H1 (cell line): ENCODE data around the gene C4orf46. TPM values are rescaled to one million over a fixed set of nuclear protein-coding genes. Genes with fewer than 3 reads are reported as not detected.

Source experiments
- CTCF ChIA-PET: fragments of 300-600 bp; sonication (Branson Sonifier 250); formaldehyde crosslinking; loops from one replicate; lab custom pipeline; 2021; ENCODE audit not compliant: partially characterized antibody; lab: Charles Lee
- POLR2A ChIA-PET: fragments of 300-600 bp; sonication (Branson Sonifier 250); formaldehyde crosslinking; loops from one replicate; lab custom pipeline; 2021; ENCODE audit warnings: inconsistent platforms; ENCODE audit not compliant: partially characterized antibody; lab: Charles Lee
- DNase-seq, 2 experiments: peaks; one replicate each; pipeline versions ENCODE4 v3.0.0 to v3.0.0-alpha.2; 2010 to 2022; ENCODE audit warnings: low spot score in 2 of 2, low read depth in 1 of 2, mixed read lengths in 1 of 2
- FAIRE-seq: peaks from 2 replicates; lab custom pipeline; 2011; peaks lifted over from hg19 to GRCh38; lab: Jason Lieb, UNC
- H2AFZ ChIP-seq: 2 replicates; pipeline ENCODE4 v1.8.1; 2012; ENCODE audit warnings: low read length, inconsistent platforms
- H2AK5ac ChIP-seq: 2 replicates; pipeline ENCODE4 v1.6.1; 2013; ENCODE audit warnings: low read depth, low read length
- H2BK120ac ChIP-seq: replicated peaks from 2 replicates; pipeline ENCODE3; 2013; ENCODE audit warnings: low read depth, low read length, inconsistent platforms
- H2BK12ac ChIP-seq: 2 replicates; pipeline ENCODE4 v1.6.1; 2013; ENCODE audit warnings: low read depth, low read length
- H2BK15ac ChIP-seq: 2 replicates; pipeline ENCODE4 v1.6.1; 2013; ENCODE audit warnings: low read length
- H2BK20ac ChIP-seq: 2 replicates; pipeline ENCODE4 v1.6.1; 2013; ENCODE audit warnings: low read length
- H2BK5ac ChIP-seq: 2 replicates; pipeline ENCODE4 v1.6.1; 2013; ENCODE audit warnings: low read depth, low read length
- H3K14ac ChIP-seq: 2 replicates; pipeline ENCODE4 v1.6.1; 2013; ENCODE audit warnings: inconsistent platforms; ENCODE audit not compliant: insufficient read length
- H3K18ac ChIP-seq: 2 replicates; pipeline ENCODE4 v1.6.1; 2013; ENCODE audit warnings: low read length; ENCODE audit errors: extremely low read depth
- H3K23ac ChIP-seq: 2 replicates; pipeline ENCODE4 v1.6.1; 2013; ENCODE audit warnings: inconsistent platforms; ENCODE audit not compliant: insufficient read length
- H3K23me2 ChIP-seq: 2 replicates; pipeline ENCODE4 v1.6.1; 2013; ENCODE audit warnings: low read depth, low read length
- H3K27ac ChIP-seq: 2 replicates; pipeline ENCODE4 v1.6.1; 2011; ENCODE audit warnings: low read depth, low read length, inconsistent platforms
- H3K27me3 ChIP-seq, 4 experiments: replicated peaks in 1 of 4; 1 replicate in 1 of 4; 2 replicates in 3 of 4; pipeline versions ENCODE4 v1.6.1 to v1.8.1; 2011 to 2013; ENCODE audit warnings: low read length in 3 of 4, mild to moderate bottlenecking in 3 of 4, inconsistent platforms in 2 of 4, mixed read lengths in 2 of 4, moderate library complexity in 1 of 4; ENCODE audit not compliant: control insufficient read depth in 3 of 4, insufficient read depth in 3 of 4; ENCODE audit errors: extremely low read depth in 1 of 4
- H3K36me3 ChIP-seq, 4 experiments: 2 replicates each; pipeline versions ENCODE4 v1.6.1 to v1.8.1; 2011 to 2013; ENCODE audit warnings: mild to moderate bottlenecking in 4 of 4, low read length in 3 of 4, moderate library complexity in 2 of 4, control low read depth in 1 of 4, inconsistent platforms in 1 of 4; ENCODE audit not compliant: insufficient read depth in 4 of 4, control insufficient read depth in 2 of 4
- H3K4ac ChIP-seq: replicated peaks from 2 replicates; pipeline ENCODE3; 2013; ENCODE audit warnings: low read length, low read depth, mixed read lengths, inconsistent platforms; ENCODE audit not compliant: insufficient read length
- H3K4me1 ChIP-seq, 4 experiments: replicated peaks in 1 of 4; 1 replicate in 1 of 4; 2 replicates in 3 of 4; pipeline versions ENCODE4 v1.6.1 to v1.8.1; 2011 to 2013; ENCODE audit warnings: low read length in 3 of 4, inconsistent platforms in 2 of 4, mixed read lengths in 1 of 4; ENCODE audit not compliant: insufficient read depth in 4 of 4, control insufficient read depth in 3 of 4
- H3K4me2 ChIP-seq, 2 experiments: 2 replicates each; pipeline versions ENCODE4 v1.6.1 to v1.8.1; 2011 to 2013; ENCODE audit warnings: low read depth in 2 of 2, low read length in 2 of 2, control low read depth in 1 of 2, inconsistent platforms in 1 of 2, mild to moderate bottlenecking in 1 of 2; ENCODE audit not compliant: insufficient read depth in 1 of 2
- H3K4me3 ChIP-seq, 4 experiments: fragments of 200-600, 300-600 bp in 1 of 4; sonication (generic), shearing (Covaris generic), sonication (Bioruptor Twin) in 1 of 4; 2 replicates each; pipeline versions ENCODE4 v1.5.1 to v1.8.1; 2011 to 2016; ENCODE audit warnings: low read length in 4 of 4, low read depth in 3 of 4, control low read depth in 2 of 4, inconsistent platforms in 2 of 4, mild to moderate bottlenecking in 2 of 4, mixed read lengths in 1 of 4, moderate library complexity in 1 of 4; ENCODE audit not compliant: insufficient read depth in 2 of 4; ENCODE audit errors: extremely low read depth in 1 of 4
- H3K56ac ChIP-seq: replicated peaks from 2 replicates; pipeline ENCODE3; 2013; ENCODE audit warnings: low read depth, mild to moderate bottlenecking, mixed read lengths, low read length, inconsistent platforms; ENCODE audit not compliant: insufficient read length
- H3K79me1 ChIP-seq: 2 replicates; pipeline ENCODE4 v1.6.1; 2013; ENCODE audit warnings: low read depth, low read length, control low read depth
- H3K79me2 ChIP-seq, 2 experiments: 2 replicates each; pipeline versions ENCODE4 v1.6.1 to v1.8.1; 2012 to 2013; ENCODE audit warnings: low read length in 2 of 2, mild to moderate bottlenecking in 2 of 2, inconsistent platforms in 1 of 2; ENCODE audit not compliant: insufficient read depth in 2 of 2, control insufficient read depth in 1 of 2
- H3K9ac ChIP-seq, 4 experiments: replicated peaks in 1 of 4; 1 replicate in 1 of 4; 2 replicates in 3 of 4; pipeline versions ENCODE4 v1.6.1 to v1.8.1; 2011 to 2013; ENCODE audit warnings: low read depth in 3 of 4, low read length in 3 of 4, control low read depth in 2 of 4, mild to moderate bottlenecking in 2 of 4, moderate library complexity in 2 of 4, inconsistent platforms in 1 of 4; ENCODE audit errors: extremely low read depth in 1 of 4
- H3K9me3 ChIP-seq, 2 experiments: 2 replicates each; pipeline versions ENCODE4 v1.6.1 to v1.8.1; 2012 to 2013; ENCODE audit warnings: mild to moderate bottlenecking in 2 of 2, moderate library complexity in 2 of 2, control low read depth in 1 of 2, inconsistent platforms in 1 of 2, low read depth in 1 of 2, low read length in 1 of 2, mixed read lengths in 1 of 2; ENCODE audit not compliant: insufficient read depth in 2 of 2
- H4K20me1 ChIP-seq, 2 experiments: replicated peaks in 1 of 2; 2 replicates each; pipeline versions ENCODE3 to v1.8.1; 2011 to 2013; ENCODE audit warnings: inconsistent platforms in 2 of 2, low read length in 2 of 2, mild to moderate bottlenecking in 1 of 2; ENCODE audit not compliant: insufficient read depth in 2 of 2, control insufficient read depth in 1 of 2
- H4K5ac ChIP-seq: 2 replicates; pipeline ENCODE4 v1.6.1; 2013; ENCODE audit warnings: low read length, low read depth, mixed read lengths, inconsistent platforms; ENCODE audit not compliant: insufficient read length
- H4K8ac ChIP-seq: 2 replicates; pipeline ENCODE4 v1.8.0; 2013; ENCODE audit warnings: mild to moderate bottlenecking, moderate library complexity, low read length, inconsistent platforms; ENCODE audit not compliant: insufficient read depth; ENCODE audit errors: extremely low read depth
- H4K91ac ChIP-seq: replicated peaks from 2 replicates; pipeline ENCODE3; 2013; ENCODE audit warnings: low read length, mixed read lengths, inconsistent platforms; ENCODE audit not compliant: insufficient read length
- WGBS, 2 experiments: shearing (Covaris generic) in 1 of 2; methylation state at CpG; one replicate each; pipeline versions ENCODE4 v1.1.6 to v1.1.7; 2013 to 2015; ENCODE audit warnings: low lambda C conversion rate in 2 of 2, mixed read lengths in 2 of 2, inconsistent platforms in 1 of 2, low coverage in 1 of 2, missing lambda C conversion rate in 1 of 2; ENCODE audit not compliant: insufficient replicate concordance in 2 of 2, insufficient coverage in 1 of 2, insufficient read length in 1 of 2; ENCODE audit errors: extremely low coverage in 1 of 2, missing lambda C conversion rate in 1 of 2; 5-methylcytosine and 5-hydroxymethylcytosine counted together
- polyA plus RNA-seq, 7 experiments: library from polyadenylated mRNA; depleted of rRNA in 3 of 7; stranded (reverse) in 5 of 7; unstranded in 2 of 7; fragments of >200 nt in 5 of 7; fragments of 200-250 nt in 2 of 7; gene quantifications; 1 replicate in 5 of 7; 2 replicates in 1 of 7; 4 replicates in 1 of 7; pipeline versions ENCODE4 v1.2.1 to v1.2.3, GENCODE V29; 2011 to 2013; ENCODE audit warnings: missing spikeins in 2 of 7, mixed read lengths in 2 of 7
- total RNA-seq: library from RNA; stranded (reverse); fragmentation: NEBNext Ultra II Directional; extraction: Animal tissue kit (Norgen Biotek cat#: 25700); gene quantifications from 2 replicates; pipeline ENCODE4 v1.2.1, GENCODE V29; 2021

The C4orf46 gene
- total and polyA plus RNA-seq, 2 of the 8 experiments (the other 6 are each of a cell fraction or from before 2014, with no cell fraction given) = 19.8 to 28.6 TPM

DNA sequence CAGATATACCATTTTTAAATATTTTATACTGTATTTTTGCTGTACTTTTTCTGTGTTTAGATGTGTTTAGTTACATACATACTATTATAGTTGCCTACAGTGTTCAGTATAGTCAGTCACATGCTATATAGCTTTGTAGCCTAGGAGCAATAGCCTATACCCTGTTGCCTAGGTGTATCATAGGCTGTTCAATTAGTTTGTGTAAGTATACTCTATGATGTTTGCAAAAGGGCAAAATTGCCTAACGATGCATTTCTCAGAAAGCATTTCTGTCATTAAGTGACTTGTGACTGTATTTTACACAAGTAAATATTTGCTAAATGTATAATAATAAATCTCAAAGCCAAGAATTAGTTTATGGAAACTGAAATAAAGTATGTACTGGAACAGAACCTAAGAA is 9.9 kb upstream of the C4orf46 start:
- H3K36me3 ChIP-seq = no peaks in the 10 kb centered on the region
- H4K91ac ChIP-seq = no peak overlapping the region
- no peak overlapping the region for H3K23ac ChIP-seq
- no peaks in the 10 kb centered on the region for H3K23me2 ChIP-seq
- no peak overlapping the region for H2BK20ac ChIP-seq
- POLR2A ChIA-PET = no interaction called here
- FAIRE-seq (no peak), DNase-seq (no peak)
- no peak overlapping the region for H3K56ac ChIP-seq
- H3K4me3 ChIP-seq = no peak overlapping the region
- H2AFZ ChIP-seq = no peak overlapping the region
- WGBS, 2 experiments = 83% methylated on average over 1 of the region's 1 CpG; no CpG with 5 or more reads in 1 of the 2 experiments
- no peak overlapping the region for H4K5ac ChIP-seq
- H3K9ac ChIP-seq = no peak overlapping the region
- H2BK12ac ChIP-seq = no peak overlapping the region
- CTCF ChIA-PET = interaction anchor here (0.6 to 2.3 kb wide), 3 partner anchors 10 to 473 kb away, joined by 3 to 6 read pairs (median 4); no protein-coding TSS in a partner anchor
- H2AK5ac ChIP-seq = no peak overlapping the region
- no peak overlapping the region for H2BK15ac ChIP-seq
- H2BK120ac ChIP-seq = no peak overlapping the region
- no peak overlapping the region for H3K14ac ChIP-seq
- H3K27me3 ChIP-seq = no peaks in the 10 kb centered on the region
- no peak overlapping the region for H4K8ac ChIP-seq
- H4K20me1 ChIP-seq = peaks cover 0 to 1% of the 10 kb centered on the region in 2 experiments
- no peaks in the 10 kb centered on the region for H3K79me2 ChIP-seq
- no peak overlapping the region for H3K4ac ChIP-seq
- no peak overlapping the region for H2BK5ac ChIP-seq
- H3K79me1 ChIP-seq = no peaks in the 10 kb centered on the region
- no peak overlapping the region for H3K27ac ChIP-seq
- H3K9me3 ChIP-seq = no peaks in the 10 kb centered on the region
- no peak overlapping the region for H3K4me2 ChIP-seq
- 0 out of 7 replicates have a peak, but pooled peaks cover 0 to 4% (median 0%) of the 10 kb centered on the region in 4 experiments for H3K4me1 ChIP-seq
- no peak overlapping the region for H3K18ac ChIP-seq
